Fibroblast of the aortic adventitia (primary cell): Measurements from ENCODE around the gene ST6GALNAC5. TPM values are rescaled to one million over a fixed set of nuclear protein-coding genes. Genes with fewer than 3 reads are reported as not detected.
"Not testable (repeated sequence)": the region's sequence is repeated elsewhere in the genome, so short reads cannot be mapped to it uniquely, and the experiment has no call there.

Experiments
- DNase-seq: peaks from one replicate; pipeline ENCODE4 v3.0.0-alpha.2; 2010; ENCODE audit warnings: low read depth
- H3K4me3 ChIP-seq: 2 replicates; pipeline ENCODE4 v1.5.1; 2011; ENCODE audit warnings: low read depth, mild to moderate bottlenecking, control low read depth, low read length, moderate library complexity
- CTCF ChIP-seq: IDR thresholded peaks from 2 replicates; pipeline ENCODE4 v1.5.1; 2011; ENCODE audit warnings: mild to moderate bottlenecking, low read length, control low read depth, inconsistent platforms; ENCODE audit not compliant: insufficient read depth
- total RNA-seq: library from RNA; depleted of rRNA; stranded (reverse); fragments of >200 nt; gene quantifications from 2 replicates; pipeline ENCODE4 v1.2.3, GENCODE V29; 2012; ENCODE audit warnings: low replicate concordance

ST6GALNAC5 gene
- total RNA-seq, 1 donor: 0.09 TPM

DNA sequence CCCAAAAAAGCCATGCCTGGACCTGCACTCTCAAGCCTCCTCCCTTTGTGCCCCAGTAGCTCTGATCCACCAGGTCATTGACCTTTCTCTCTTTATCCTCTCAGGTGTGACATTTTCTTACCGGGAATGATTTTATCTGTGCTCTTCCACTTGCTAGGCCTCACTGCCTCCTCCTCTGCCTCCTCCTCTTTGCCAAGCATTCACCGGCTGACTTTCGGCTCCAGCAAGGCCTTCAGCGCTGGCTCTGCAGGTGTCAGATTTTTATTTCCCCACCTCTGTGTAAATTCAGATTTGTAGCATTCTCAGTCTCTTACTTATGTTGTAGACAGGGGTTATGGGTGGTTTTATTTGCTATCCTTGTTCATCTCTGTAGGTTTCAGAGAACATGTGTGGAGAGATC lies 91.5 kb downstream of the ST6GALNAC5 start:
- DNase-seq: no peak
- TF ChIP-seq CTCF: no peak
- no peak overlapping the region for H3K4me3 ChIP-seq

GRCh38 chr1:76959556-76959955 lies 92.3 kb downstream of the ST6GALNAC5 start:
- no peak for TF ChIP-seq CTCF
- no peak for DNase-seq
- no peak overlapping the region for H3K4me3 ChIP-seq

GRCh38 chr1:76961181-76961819 lies 94.0 kb downstream of the ST6GALNAC5 start:
- no peak for DNase-seq
- no peak for TF ChIP-seq CTCF
- H3K4me3 ChIP-seq: no peak overlapping the region

DNA sequence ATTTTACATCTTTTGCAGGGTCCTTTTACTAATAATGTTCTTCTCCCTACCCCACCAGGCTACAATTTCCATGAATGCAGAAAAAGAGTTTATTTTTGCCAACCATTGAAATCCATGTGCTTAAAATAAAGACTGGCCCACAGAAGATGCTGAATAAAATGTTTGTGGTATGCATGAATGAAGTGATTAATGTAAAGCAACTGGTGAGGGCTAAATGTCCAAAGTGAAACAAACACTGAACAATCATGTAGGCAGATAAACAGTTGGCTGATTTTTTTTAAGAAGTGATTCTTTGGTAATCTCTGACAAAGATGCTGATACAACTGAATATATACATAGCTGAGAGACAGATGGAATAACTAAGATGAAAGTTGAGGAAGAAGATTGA lies 94.5 kb downstream of the ST6GALNAC5 start:
- no peak for DNase-seq
- H3K4me3 ChIP-seq: no peak overlapping the region
- TF ChIP-seq CTCF: no peak

DNA sequence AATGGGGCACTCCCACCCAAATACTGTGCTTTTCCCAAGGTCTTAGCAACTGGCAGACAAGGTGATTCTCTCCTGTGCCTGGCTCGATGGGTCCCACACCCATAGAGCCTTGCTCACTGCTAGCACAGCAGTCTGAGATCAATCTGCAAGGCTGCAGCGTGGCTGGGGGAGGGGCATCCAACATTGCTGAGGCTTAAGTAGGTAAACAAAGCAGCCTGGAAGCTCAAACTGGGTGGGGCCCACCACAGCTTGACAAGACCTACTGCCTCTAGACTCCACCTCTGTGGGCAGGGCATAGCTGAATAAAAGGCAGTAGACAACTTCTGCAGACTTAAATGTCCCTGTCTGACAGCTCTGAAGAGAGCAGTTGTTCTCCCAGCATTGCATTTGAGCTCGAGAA lies 114.0 kb downstream of the ST6GALNAC5 start:
- DNase-seq, H3K4me3 ChIP-seq: not testable (repeated sequence)

GRCh38 chr1:76989976-76990375 lies 122.7 kb downstream of the ST6GALNAC5 start:
- TF ChIP-seq CTCF: no peak
- DNase-seq: peak; percentile 8
- H3K4me3 ChIP-seq: no peak overlapping the region

DNA sequence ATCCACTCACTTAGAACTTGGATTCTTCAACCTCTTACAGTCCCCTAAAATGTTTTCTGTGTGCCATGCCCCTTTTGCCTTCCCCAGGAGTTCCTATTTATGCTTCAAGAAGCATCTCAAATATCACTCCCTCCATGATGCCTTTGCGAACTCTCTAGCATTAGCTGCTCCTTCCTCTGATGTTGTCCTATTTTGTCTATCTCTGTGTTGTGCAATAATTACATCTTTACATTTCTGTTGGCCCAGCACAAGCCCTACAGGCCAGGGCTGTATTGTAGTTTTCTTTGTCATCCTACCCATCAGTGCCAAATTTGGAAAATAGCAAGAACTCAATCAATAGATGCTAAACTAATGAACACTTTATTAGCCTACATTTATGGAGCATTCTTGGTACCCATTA lies 125.8 kb downstream of the ST6GALNAC5 start:
- no peak for TF ChIP-seq CTCF
- DNase-seq: no peak

More for the DNA sequence above, 125.8 kb downstream of the ST6GALNAC5 start:
- H3K4me3 ChIP-seq: no peak overlapping the region
